CD4-positive, alpha-beta T cell treated with Interleukin-6 at 100 ng/mL for 8 hours (primary cell): ENCODE measurements around the gene PLCB3.
"Not testable (repeated sequence)": the region's sequence is repeated elsewhere in the genome, so short reads cannot be mapped to it uniquely, and the experiment has no call there.

Source experiments
- DNase-seq: peaks from one replicate; pipeline ENCODE4 v3.0.0-alpha.2; 2020; ENCODE audit warnings: mixed read lengths, low spot score

Gene PLCB3

GRCh38 chr11:64305075-64305690, 53.9 kb downstream of the PLCB3 start, which contains the start of gene ESRRA:
TSS of gene ESRRA (plus strand) at chr11:64305524. CDS start at chr11:64307180, 1,656 bp downstream.
- DNase-seq: peak; percentile 99

GRCh38 chr11:64305691-64306562, 54.6 kb downstream of the PLCB3 start:
- DNase-seq: peak; percentile 72

- no peak for DNase-seq
These were observed 55.2 kb downstream of the PLCB3 start for GRCh38 chr11:64306563-64306875.

DNA sequence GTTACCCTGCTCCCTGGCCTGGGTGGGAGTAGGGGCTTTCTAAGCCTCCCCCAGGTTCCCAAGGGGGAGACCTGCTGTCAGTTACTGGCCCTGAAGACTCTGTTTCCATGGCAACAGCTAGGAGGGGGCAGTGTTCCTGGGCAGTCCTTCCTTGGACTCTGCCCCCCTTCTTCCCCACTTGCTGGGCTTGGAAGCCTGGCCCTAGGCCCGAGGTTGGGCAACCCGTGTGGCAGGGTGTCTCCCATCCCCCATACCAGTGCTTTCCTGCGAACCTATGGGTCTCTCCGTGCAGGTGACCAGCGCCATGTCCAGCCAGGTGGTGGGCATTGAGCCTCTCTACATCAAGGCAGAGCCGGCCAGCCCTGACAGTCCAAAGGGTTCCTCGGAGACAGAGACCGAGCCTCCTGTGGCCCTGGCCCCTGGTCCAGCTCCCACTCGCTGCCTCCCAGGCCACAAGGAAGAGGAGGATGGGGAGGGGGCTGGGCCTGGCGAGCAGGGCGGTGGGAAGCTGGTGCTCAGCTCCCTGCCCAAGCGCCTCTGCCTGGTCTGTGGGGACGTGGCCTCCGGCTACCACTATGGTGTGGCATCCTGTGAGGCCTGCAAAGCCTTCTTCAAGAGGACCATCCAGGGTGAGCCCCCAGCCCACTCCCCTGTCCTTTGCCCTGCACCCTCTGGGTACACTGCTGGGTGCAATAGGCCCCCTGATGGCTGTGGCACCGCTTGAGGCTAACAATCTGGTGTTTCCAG, 55.7 kb downstream of the PLCB3 start:
- no peak for DNase-seq

- not testable (repeated sequence) for DNase-seq
These were observed 56.5 kb downstream of the PLCB3 start for GRCh38 chr11:64307795-64308194.

DNA sequence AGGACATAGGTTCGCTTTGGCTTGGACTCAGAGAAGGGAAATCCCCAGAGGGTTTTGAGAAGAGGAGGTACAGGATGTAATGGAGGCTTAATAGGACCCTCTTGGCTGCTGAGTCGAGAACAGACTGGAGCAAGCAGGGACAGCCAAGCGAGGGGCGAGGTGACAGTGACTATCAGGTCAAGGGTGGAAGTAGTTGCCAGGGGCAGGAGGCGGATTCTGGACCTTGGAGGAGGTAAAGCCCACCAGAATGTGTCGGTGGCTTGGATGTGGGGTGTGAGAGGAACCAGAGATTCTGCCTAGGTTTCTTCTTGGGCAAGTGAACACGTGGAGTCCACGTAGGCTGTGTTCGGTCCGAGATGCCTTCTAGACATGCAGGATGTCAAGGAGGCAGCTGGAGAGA, 61.6 kb downstream of the PLCB3 start:
- DNase-seq: no peak

- DNase-seq: no peak
These were observed 62.3 kb downstream of the PLCB3 start for GRCh38 chr11:64313491-64314145.

DNA sequence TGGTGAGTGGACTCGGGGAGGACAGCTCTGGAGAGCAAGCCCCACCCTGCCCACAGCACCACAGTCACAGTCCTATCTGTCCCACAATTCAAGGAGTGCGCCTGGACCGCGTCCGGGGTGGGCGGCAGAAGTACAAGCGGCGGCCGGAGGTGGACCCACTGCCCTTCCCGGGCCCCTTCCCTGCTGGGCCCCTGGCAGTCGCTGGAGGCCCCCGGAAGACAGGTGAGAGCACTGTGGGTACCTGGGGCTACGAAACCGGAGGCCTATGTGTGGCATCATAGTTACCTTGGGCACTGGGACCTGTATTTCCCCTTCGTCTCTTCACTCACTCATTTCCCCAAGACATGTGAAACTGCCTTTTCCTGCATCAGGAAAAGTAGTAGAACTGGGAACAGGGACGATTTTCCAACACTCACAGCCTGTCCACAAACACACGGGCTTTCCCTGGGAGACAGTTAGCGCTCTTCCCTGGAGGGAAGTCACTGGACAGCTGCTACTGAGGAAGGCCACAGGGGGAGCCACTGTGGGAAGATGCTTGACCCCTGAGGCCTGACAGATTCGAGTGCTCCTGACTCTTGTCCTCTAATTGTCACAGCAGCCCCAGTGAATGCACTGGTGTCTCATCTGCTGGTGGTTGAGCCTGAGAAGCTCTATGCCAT, 62.9 kb downstream of the PLCB3 start:
- DNase-seq: no peak

GRCh38 chr11:64314805-64315561, 63.7 kb downstream of the PLCB3 start:
- no peak for DNase-seq

- DNase-seq: not testable (repeated sequence)
These were observed 64.6 kb downstream of the PLCB3 start for GRCh38 chr11:64315667-64316526.

- peak; percentile 22 for DNase-seq
These were observed 65.5 kb downstream of the PLCB3 start for GRCh38 chr11:64316672-64317324.

DNA sequence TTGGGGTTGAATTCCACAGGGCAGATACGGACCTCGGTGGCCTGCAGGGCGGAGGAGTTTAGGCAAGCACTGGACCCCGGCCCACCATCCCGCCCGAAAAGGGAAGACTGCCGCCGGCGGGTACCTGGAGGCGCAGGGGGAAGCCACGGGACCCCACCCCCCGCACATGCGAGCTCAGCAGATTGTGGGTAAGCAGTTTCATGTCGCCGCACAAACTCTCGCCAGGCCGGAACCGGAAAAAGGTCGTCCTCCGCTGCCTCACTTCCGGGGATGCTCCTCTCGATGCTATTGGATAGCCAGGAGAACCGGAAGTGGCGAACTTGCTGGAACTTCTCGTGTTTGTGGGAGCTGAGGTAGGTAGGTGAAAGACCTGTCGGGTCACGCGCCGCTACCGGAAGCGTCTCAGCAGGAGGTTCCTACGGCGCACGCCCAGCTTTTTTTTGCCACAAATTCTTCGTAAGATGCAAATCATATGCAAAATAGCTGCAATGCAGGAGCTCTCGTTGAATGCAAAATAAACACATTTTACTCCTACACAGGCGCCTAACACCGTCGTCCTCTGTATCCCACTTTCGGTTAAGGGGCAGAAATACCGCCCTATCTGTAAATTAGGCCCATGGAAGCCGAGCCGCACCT, 66.1 kb downstream of the PLCB3 start, which contains the start of gene TRMT112:
Gene TRMT112, minus strand, starts transcription at position 235 of the 636 bp plus-strand sequence. Its CDS starts 33 bp downstream, at position 202.
- peak; percentile 99 for DNase-seq

DNA sequence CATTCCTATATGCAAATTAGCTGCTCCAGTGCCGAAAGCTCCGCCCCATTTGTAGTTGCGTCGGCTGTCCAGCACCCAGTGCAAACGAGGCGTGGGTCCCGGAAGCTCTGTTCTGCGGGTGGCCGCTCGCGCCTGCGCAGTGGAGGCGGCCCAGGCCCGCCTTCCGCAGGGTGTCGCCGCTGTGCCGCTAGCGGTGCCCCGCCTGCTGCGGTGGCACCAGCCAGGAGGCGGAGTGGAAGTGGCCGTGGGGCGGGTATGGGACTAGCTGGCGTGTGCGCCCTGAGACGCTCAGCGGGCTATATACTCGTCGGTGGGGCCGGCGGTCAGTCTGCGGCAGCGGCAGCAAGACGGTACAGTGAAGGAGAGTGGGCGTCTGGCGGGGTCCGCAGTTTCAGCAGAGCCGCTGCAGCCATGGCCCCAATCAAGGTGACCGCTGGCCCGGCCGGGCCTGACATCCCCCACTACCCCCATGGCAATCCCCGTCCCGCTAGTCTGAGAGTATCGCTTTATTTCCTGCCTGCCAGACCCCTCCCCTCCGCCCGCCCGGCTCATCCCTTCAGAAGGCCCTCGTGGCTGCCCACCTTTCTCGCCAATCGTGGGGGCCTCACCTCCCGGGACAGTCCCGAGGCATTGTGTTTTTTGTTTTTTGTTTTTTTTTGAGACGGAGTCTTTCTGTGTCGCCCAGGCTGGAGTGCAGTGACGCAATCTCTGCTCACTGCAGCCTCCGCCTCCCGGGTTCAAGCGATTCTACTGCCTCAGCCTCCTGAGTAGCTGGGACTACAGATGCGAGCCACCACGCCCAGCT, 66.8 kb downstream of the PLCB3 start, which contains the start of gene PRDX5:
Gene PRDX5, plus strand, starts transcription at position 161 of the 805 bp plus-strand sequence. Its CDS starts 95 bp downstream, at position 256.
- peak; percentile 97 for DNase-seq
